Osteoblast (primary cell): ENCODE measurements around the gene RNF217. TPM values are rescaled to one million over a fixed set of nuclear protein-coding genes. Genes with fewer than 3 reads are reported as not detected.

Experiments used
- DNase-seq: peaks from one replicate; pipeline ENCODE4 v3.0.0; 2011; ENCODE audit warnings: low spot score, mixed read lengths; ENCODE audit not compliant: insufficient read length; ENCODE audit errors: missing footprints
- H2AFZ ChIP-seq: 2 replicates; pipeline ENCODE4 v1.6.0; 2011; ENCODE audit warnings: mild to moderate bottlenecking, low read length
- H3K27ac ChIP-seq: 2 replicates; pipeline ENCODE4 v1.5.1; 2011; ENCODE audit warnings: mild to moderate bottlenecking, low read depth, low read length, moderate library complexity
- H3K27me3 ChIP-seq: 2 replicates; pipeline ENCODE4 v1.6.0; 2012; ENCODE audit warnings: mild to moderate bottlenecking, control low read depth, inconsistent platforms, low read length, moderate library complexity; ENCODE audit not compliant: insufficient read depth
- H3K36me3 ChIP-seq: 2 replicates; pipeline ENCODE4 v1.5.1; 2011; ENCODE audit warnings: mild to moderate bottlenecking, low read length, control low read depth, moderate library complexity; ENCODE audit not compliant: insufficient read depth
- H3K4me1 ChIP-seq: 2 replicates; pipeline ENCODE4 v1.5.1; 2011; ENCODE audit warnings: mild to moderate bottlenecking, low read length, control low read depth, moderate library complexity; ENCODE audit not compliant: insufficient read depth
- H3K4me2 ChIP-seq: 2 replicates; pipeline ENCODE4 v1.6.0; 2011; ENCODE audit warnings: mild to moderate bottlenecking, low read length; ENCODE audit not compliant: insufficient read depth
- H3K4me3 ChIP-seq: fragments of 200-600 bp; sonication (generic); 3 replicates; pipeline ENCODE4 v1.5.1; 2012; ENCODE audit warnings: mild to moderate bottlenecking, low read length, inconsistent platforms; ENCODE audit not compliant: insufficient read depth
- H3K79me2 ChIP-seq: 2 replicates; pipeline ENCODE4 v1.6.0; 2012; ENCODE audit warnings: mild to moderate bottlenecking, low read length, control low read depth, inconsistent platforms; ENCODE audit not compliant: insufficient read depth
- H3K9me3 ChIP-seq: 2 replicates; pipeline ENCODE4 v1.5.1; 2011; ENCODE audit warnings: low read depth, low read length, control low read depth
- H4K20me1 ChIP-seq: 2 replicates; pipeline ENCODE4 v1.6.0; 2012; ENCODE audit warnings: mild to moderate bottlenecking, low read length, control low read depth; ENCODE audit not compliant: insufficient read depth
- CTCF ChIP-seq: IDR thresholded peaks from 2 replicates; pipeline ENCODE4 v1.5.1; 2011; ENCODE audit warnings: mild to moderate bottlenecking, low read depth, low read length, moderate library complexity; ENCODE audit errors: extremely low read depth
- total RNA-seq: library from RNA; depleted of rRNA; stranded (reverse); fragments of >200 nt; gene quantifications from 2 replicates; pipeline ENCODE4 v1.2.3, GENCODE V29; 2012

The RNF217 gene
- total RNA-seq, 1 donor: 22.8 TPM

GRCh38 chr6:124962639-124963415 is 590 bp downstream of the RNF217 start:
- peaks cover 11% of the 10 kb centered on the region for H4K20me1 ChIP-seq
- H3K79me2 ChIP-seq: peaks cover 62% of the 10 kb centered on the region
- peak; percentile 11 for TF ChIP-seq CTCF

GRCh38 chr6:124963416-124963785 is 1.2 kb downstream of the RNF217 start:
- peak overlapping the region; percentile 67 for H2AFZ ChIP-seq
- DNase-seq: peak; percentile 93
- H3K4me2 ChIP-seq: peak overlapping the region; percentile 94
- H4K20me1 ChIP-seq: peaks cover 11% of the 10 kb centered on the region
- peak overlapping the region; percentile 89 for H3K27ac ChIP-seq
- TF ChIP-seq CTCF: no peak
- peaks cover 68% of the 10 kb centered on the region for H3K79me2 ChIP-seq
- H3K9me3 ChIP-seq: no peaks in the 10 kb centered on the region
- no peaks in the 10 kb centered on the region for H3K27me3 ChIP-seq
- H3K4me1 ChIP-seq: peaks cover 36% of the 10 kb centered on the region
- H3K4me3 ChIP-seq: peak overlapping the region; percentile 90
- H3K36me3 ChIP-seq: peaks cover 4% of the 10 kb centered on the region

More at GRCh38 chr6:124962639-124963415, 590 bp downstream of the RNF217 start:
- Histone ChIP-seq H2AFZ (peak overlapping the region; percentile 67), H3K36me3 (peaks cover 4% of the 10 kb centered on the region), H3K27ac (peak overlapping the region; percentile 89), H3K9me3 (no peaks in the 10 kb centered on the region), H3K4me2 (peak overlapping the region; percentile 94), H3K27me3 (no peaks in the 10 kb centered on the region), H3K4me1 (peaks cover 40% of the 10 kb centered on the region), H3K4me3 (peak overlapping the region; percentile 90)
- DNase-seq: peak; percentile 86

DNA sequence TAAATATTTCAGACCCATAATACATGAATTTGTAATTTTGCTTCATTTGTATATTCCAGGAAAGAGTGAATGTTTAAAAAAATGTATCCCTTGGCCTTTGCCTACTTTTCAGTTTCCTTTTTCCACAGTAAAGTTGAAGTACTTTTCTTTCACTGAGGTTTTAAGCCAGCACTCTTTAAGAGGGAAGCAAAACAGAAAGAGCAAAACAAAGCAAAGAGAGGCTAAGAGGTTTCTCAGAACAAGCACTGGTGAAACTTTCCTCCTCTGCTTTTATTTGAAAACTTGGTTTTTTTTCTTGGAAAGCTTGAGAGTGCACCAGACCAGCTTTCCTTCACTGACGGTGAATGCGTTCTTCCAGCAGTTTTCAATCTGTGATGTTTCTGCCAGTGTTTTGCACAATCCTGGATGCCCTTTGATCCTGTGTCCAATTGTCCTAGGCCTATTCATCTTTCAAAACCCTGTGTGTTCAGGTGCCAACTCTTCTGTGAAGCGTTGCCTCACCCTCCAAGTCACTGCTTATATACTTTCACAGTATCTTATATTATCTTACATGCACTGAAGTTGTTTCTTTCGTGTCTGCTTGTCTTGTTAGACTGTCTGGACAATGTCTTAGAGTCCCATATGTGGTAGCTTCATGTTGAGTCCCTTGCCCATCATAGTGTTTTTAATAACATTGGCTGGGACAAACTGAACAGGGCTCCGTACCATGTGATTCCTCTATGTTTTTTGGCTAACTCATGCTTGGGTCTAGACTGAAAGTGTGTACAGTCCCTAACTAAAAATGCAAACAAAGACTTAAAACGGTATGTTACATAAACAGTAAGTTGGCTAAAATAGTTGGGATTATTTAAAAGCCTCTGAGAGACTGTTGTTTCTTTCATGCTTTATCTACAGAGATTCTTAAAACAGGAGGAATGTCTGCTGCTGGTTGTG is 1.9 kb downstream of the RNF217 start:
- H3K36me3 ChIP-seq: peaks cover 4% of the 10 kb centered on the region

More for the DNA sequence above, 1.9 kb downstream of the RNF217 start:
- Histone ChIP-seq H3K4me2 (peak overlapping the region; percentile 94), H4K20me1 (peaks cover 13% of the 10 kb centered on the region), H3K9me3 (no peaks in the 10 kb centered on the region), H2AFZ (peak overlapping the region; percentile 23), H3K79me2 (peaks cover 73% of the 10 kb centered on the region), H3K27me3 (no peaks in the 10 kb centered on the region), H3K27ac (peak overlapping the region; percentile 89), H3K4me3 (peak overlapping the region; percentile 90), H3K4me1 (peaks cover 34% of the 10 kb centered on the region)
- no peak for TF ChIP-seq CTCF
- peak; percentile 82 for DNase-seq
